Muscle of leg (tissue), 11 donors: ENCODE measurements around the gene CHRNA9. TPM values are rescaled to one million over a fixed set of nuclear protein-coding genes. Genes with fewer than 3 reads are reported as not detected.

Source experiments
- DNase-seq: peaks from one replicate; pipeline ENCODE4 v3.0.0; 2013
- H3K27ac ChIP-seq: one replicate; pipeline ENCODE4 v1.5.1; 2013; ENCODE audit warnings: mild to moderate bottlenecking, low read length, control low read depth
- H3K27me3 ChIP-seq: one replicate; pipeline ENCODE4 v1.6.1; 2013; ENCODE audit warnings: low read length; ENCODE audit not compliant: control insufficient read depth, insufficient read depth
- H3K36me3 ChIP-seq: one replicate; pipeline ENCODE4 v1.6.1; 2013; ENCODE audit warnings: low read length; ENCODE audit not compliant: control insufficient read depth, insufficient read depth
- H3K4me1 ChIP-seq: one replicate; pipeline ENCODE4 v1.6.1; 2013; ENCODE audit warnings: low read length; ENCODE audit not compliant: control insufficient read depth, insufficient read depth
- H3K4me3 ChIP-seq: one replicate; pipeline ENCODE4 v1.5.1; 2013; ENCODE audit warnings: low read length, control low read depth
- H3K9me3 ChIP-seq: replicated peaks from 2 replicates; pipeline ENCODE4 v1.6.1; 2013; ENCODE audit warnings: low read depth, low read length; ENCODE audit not compliant: control insufficient read depth
- WGBS: methylation state at CpG from one replicate; pipeline ENCODE4 v1.1.5; 2013; ENCODE audit warnings: missing lambda C conversion rate; ENCODE audit not compliant: insufficient coverage; 5-methylcytosine and 5-hydroxymethylcytosine counted together
- polyA plus RNA-seq, 8 donors: library from polyadenylated mRNA; unstranded; fragments of 120-200 nt; gene quantifications; one replicate each; pipeline versions ENCODE4 v1.2.1 to v1.2.3, GENCODE V29; 2013; ENCODE audit warnings: inconsistent platforms in 1 of 8, low replicate concordance in 1 of 8; ENCODE audit not compliant: insufficient read length in 8 of 8, insufficient read depth in 1 of 8
- total RNA-seq: library from RNA; stranded (reverse); fragments of 120-200 nt; gene quantifications from one replicate; pipeline ENCODE4 v1.2.4, GENCODE V29; 2013

Gene CHRNA9
- total and polyA plus RNA-seq, 9 donors, result 0.04 to 0.20 (median 0.09) TPM; not detected in 4

DNA sequence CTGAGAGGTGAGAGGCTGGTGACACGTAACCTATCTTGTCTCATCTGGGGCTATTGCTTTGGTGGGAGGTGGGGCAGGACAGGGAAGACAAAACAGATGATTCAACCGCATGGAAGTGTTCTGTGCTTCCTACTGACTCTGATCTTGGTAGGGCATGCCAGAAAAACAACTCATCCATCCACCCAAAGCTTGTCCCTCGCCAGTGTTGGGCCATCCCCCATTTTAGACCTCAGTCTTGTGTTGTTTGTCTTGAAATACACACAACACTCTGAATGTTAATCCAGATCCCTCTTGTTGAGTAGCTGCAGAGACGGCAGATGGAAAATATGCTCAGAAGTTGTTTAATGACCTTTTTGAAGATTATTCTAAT lies 377 bp downstream of the CHRNA9 start:
- Histone ChIP-seq H3K27ac (no peak overlapping the region), H3K27me3 (peaks cover 2% of the 10 kb centered on the region), H3K9me3 (no peaks in the 10 kb centered on the region), H3K4me1 (peaks cover 6% of the 10 kb centered on the region), H3K36me3 (no peaks in the 10 kb centered on the region), H3K4me3 (no peak overlapping the region)
- DNase-seq, result no peak
- WGBS, result 89% methylated on average over 1 of the region's 4 CpGs

DNA sequence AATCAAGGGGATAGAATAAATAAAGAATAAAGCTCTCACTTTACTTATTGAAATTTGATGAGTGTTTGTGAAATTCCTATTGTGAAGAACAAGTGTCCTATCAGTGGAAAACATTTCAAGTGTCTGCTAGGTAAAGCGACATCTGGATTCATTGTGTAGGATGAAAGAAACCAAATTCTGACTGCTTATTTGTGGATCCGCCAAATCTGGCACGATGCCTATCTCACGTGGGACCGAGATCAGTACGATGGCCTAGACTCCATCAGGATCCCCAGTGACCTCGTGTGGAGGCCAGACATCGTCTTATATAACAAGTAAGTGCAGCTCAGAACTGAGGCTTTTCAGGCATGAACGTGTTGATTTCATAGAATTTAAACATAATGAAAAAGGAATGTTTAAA lies 1.9 kb downstream of the CHRNA9 start:
- Histone ChIP-seq H3K27me3 (peaks cover 2% of the 10 kb centered on the region), H3K4me3 (no peak overlapping the region), H3K27ac (no peak overlapping the region), H3K9me3 (no peaks in the 10 kb centered on the region), H3K4me1 (peaks cover 6% of the 10 kb centered on the region), H3K36me3 (no peaks in the 10 kb centered on the region)
- WGBS, result 62% methylated on average over 6 of the region's 9 CpGs
- DNase-seq, result no peak

DNA sequence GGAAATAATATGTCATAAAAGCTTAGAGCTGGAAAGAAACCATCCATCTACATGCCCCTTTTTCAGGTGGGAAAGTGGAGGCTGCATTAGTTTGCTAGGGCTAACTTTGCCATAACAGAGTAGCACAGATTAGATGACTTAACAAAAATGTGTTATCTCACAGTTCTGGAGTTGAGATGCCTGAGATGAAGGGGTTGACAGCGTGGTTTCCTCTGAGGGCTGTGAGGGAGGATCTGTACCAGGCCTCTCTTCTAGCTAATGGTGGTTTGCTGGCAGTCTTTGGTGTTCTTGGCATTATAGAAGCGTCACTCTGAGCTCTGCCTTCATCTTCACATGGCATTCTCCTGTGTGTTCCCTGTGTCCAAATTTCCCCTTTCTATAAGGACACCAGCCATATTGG lies 2.4 kb downstream of the CHRNA9 start:
- no peak overlapping the region for H3K27ac ChIP-seq
- no peak for DNase-seq
- no peaks in the 10 kb centered on the region for H3K9me3 ChIP-seq
- peaks cover 6% of the 10 kb centered on the region for H3K4me1 ChIP-seq
- H3K36me3 ChIP-seq, result no peaks in the 10 kb centered on the region
- H3K27me3 ChIP-seq, result peaks cover 2% of the 10 kb centered on the region
- no peak overlapping the region for H3K4me3 ChIP-seq
- 83% methylated on average over 1 of the region's 2 CpGs for WGBS

DNA sequence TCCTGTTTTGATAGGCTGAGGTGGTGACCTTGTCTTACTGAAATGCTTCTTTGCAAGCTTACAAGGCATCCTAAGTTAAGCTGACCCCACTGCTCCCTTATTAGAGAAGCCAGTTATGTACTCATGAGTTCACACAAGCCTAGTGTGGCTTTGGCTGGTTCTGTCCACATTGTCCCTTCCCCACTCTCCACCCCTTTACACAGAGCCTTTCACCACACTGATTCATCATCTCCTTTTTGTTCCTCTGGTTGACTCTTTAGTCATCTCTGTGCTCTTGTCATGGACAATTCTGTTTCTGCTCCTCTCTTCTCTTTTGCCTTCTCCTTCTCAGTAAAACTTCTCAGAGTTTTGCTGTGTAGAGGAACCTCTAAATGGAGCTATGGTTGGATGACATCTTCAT lies 4.9 kb downstream of the CHRNA9 start:
- Histone ChIP-seq H3K4me3 (no peak overlapping the region), H3K27me3 (no peaks in the 10 kb centered on the region), H3K9me3 (no peaks in the 10 kb centered on the region), H3K4me1 (peaks cover under 1% of the 10 kb centered on the region), H3K27ac (no peak overlapping the region), H3K36me3 (no peaks in the 10 kb centered on the region)
- no peak for DNase-seq

DNA sequence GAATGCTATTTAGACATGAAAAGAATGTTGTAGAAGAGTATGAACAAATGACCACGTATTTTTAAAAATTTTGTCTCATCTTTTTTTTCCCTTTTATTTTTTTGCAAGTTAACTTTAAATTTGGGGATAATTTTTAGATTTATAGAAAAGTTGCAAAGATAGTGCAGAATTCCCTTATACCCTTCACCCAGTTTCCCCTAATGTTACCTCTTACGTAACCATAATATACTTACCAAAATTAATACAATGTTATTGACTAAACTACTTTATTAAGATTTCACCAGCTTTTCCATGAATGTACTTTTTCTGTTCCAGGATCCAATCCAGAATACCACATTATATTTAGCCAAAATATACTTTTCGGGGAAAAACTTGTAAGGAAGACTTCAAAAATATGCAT lies 12.3 kb downstream of the CHRNA9 start:
- H3K4me3 ChIP-seq, result no peak overlapping the region
- no peak overlapping the region for H3K27ac ChIP-seq
- no peak for DNase-seq
- H3K4me1 ChIP-seq, result no peaks in the 10 kb centered on the region
- WGBS, result no CpG with 5 or more reads among the region's 3 CpGs
- no peaks in the 10 kb centered on the region for H3K27me3 ChIP-seq
- H3K9me3 ChIP-seq, result no peaks in the 10 kb centered on the region
- H3K36me3 ChIP-seq, result no peaks in the 10 kb centered on the region

DNA sequence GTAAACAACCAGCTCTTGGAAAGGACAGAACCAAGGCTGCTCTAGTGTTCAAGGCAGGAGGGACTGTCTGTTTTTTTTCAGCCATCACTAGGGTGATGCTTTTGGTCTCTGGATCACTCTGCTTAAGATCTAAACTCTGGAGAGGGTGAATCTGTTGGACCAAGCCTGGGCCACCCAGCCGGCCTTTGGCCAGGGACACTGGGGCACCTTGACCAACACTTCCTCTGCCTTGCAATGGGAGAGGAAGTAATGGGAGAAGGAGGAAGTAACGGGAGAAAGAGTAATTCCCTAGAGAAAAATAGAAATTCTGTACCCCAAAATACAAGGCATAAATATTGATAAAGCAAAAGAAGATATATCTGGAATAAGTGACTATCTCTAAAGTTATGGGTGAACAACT lies 12.9 kb downstream of the CHRNA9 start:
- Histone ChIP-seq H3K27ac (no peak overlapping the region), H3K4me1 (no peaks in the 10 kb centered on the region), H3K4me3 (no peak overlapping the region), H3K9me3 (no peaks in the 10 kb centered on the region), H3K27me3 (no peaks in the 10 kb centered on the region), H3K36me3 (no peaks in the 10 kb centered on the region)
- no peak for DNase-seq
- no CpG with 5 or more reads among the region's 2 CpGs for WGBS

DNA sequence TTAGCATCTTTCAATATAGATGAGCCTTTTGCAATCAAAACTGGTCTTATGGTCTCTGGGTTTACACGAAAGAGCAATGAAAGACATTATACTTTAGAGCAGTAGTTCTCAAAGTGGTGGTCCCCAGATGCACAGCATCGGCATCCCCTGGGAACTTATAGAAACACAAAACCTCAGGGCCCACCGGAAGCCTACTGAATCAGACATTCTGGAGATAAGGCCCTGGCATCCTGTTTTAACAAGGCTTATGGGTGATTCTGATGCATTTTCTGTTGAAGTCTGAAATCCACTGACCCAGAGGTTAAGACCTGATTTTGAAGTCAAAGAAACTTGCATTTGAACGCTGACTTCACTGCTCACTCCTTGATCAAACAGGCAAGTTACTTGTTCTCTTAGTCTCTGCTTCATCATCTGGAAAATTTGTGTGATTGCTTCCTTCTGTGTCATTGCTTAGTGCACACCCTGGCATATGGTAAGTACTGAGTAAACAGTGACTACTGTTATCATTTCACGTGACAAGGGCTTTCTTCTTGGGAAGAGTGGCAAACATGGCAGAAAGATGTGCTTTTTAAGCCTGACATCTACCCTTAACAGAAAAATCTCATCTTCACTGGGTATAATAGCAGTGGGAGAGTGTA lies 14.5 kb downstream of the CHRNA9 start:
- 90% methylated on average over 4 of the region's 5 CpGs for WGBS
- DNase-seq, result no peak
- Histone ChIP-seq H3K9me3 (no peaks in the 10 kb centered on the region), H3K27me3 (no peaks in the 10 kb centered on the region), H3K4me1 (no peaks in the 10 kb centered on the region), H3K36me3 (no peaks in the 10 kb centered on the region), H3K4me3 (no peak overlapping the region), H3K27ac (no peak overlapping the region)

DNA sequence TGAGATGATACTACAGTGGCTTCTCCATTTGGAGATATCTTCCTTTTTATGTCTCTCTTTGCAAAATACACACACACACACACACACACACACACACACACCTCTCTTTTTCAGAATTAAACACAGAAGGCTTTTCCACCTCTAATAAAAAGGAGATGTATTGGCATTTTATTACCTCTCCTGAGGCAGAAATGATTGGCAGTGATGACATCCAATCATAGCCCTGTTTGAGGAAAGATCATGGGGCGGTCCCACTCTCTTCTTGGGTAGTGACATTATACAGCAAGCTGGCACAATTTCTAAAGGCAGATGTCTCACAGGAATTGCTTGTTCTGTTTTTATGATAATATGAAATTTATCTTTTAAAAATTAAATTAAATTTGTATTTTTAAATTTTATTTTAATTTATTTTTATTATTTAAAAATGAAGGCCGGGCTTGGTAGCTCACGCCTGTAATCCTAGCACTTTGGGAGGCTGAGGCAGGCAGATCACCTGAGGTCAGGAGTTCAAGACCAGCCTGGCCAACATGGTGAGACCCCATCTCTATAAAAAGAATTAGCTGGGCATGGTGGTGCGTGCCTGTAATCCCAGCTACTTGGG lies 15.6 kb downstream of the CHRNA9 start:
- WGBS, result no CpG with 5 or more reads among the region's 4 CpGs
- no peak for DNase-seq
- H3K4me1 ChIP-seq, result no peaks in the 10 kb centered on the region
- H3K27me3 ChIP-seq, result no peaks in the 10 kb centered on the region
- no peaks in the 10 kb centered on the region for H3K9me3 ChIP-seq
- no peak overlapping the region for H3K4me3 ChIP-seq
- H3K36me3 ChIP-seq, result no peaks in the 10 kb centered on the region
- no peak overlapping the region for H3K27ac ChIP-seq

DNA sequence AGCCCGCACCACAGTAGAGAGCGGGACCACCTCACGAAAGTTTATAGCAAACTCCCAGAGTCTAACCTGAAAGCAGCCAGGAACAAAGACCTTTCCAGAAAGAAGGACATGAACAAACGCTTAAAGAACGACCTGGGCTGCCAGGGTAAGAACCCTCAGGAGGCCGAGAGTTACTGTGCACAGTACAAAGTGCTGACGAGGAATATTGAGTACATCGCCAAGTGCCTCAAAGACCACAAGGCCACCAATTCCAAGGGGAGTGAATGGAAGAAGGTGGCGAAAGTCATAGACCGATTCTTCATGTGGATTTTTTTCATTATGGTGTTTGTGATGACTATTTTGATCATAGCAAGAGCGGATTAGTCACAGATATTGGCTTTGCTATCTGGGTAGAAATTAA lies 19.0 kb downstream of the CHRNA9 start:
- DNase-seq, result no peak
- Histone ChIP-seq H3K4me3 (no peak overlapping the region), H3K27me3 (no peaks in the 10 kb centered on the region), H3K27ac (no peak overlapping the region), H3K36me3 (no peaks in the 10 kb centered on the region), H3K9me3 (no peaks in the 10 kb centered on the region), H3K4me1 (no peaks in the 10 kb centered on the region)
- 88% methylated on average over 9 of the region's 11 CpGs for WGBS

DNA sequence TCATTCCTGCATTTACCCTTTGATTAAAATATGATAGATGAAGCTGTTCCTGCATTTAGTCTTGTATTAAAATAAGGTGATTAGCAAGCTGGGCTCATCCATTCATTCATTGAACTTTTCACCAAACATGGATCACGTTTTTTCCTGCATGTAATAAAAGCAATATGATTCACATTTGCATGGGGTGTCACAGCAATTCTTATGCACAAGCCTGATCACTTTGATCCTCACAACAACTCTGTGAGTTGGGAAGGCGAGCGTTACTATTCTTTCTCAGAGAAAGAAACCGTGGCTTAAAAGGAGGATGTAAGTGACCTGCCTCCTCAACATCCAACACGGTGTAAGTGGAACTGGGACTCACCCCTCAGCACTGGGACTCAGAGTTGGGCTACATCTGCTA lies 20.0 kb downstream of the CHRNA9 start:
- 49% methylated on average over 3 of the region's 5 CpGs for WGBS
- Histone ChIP-seq H3K36me3 (no peaks in the 10 kb centered on the region), H3K9me3 (no peaks in the 10 kb centered on the region), H3K4me1 (no peaks in the 10 kb centered on the region), H3K27ac (no peak overlapping the region), H3K4me3 (no peak overlapping the region), H3K27me3 (no peaks in the 10 kb centered on the region)
- DNase-seq, result no peak

DNA sequence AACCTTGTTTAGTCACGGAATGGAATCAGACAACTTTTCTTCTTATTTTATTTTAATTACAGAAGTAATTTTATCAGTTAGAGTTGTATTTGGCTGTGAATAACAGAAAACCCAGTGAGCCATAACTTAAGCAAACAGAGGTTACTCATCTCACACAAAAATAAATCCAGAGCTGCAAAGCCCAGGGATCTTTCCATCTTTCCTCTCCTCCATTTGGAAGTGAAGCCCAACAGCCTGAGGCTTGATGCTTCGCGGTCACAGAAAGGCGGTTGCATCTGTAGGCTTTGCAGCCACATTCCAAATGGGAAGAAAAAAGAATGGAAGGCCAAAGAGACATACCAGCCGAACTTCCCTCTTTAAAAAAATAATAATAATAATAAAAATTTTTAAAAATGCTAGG lies 22.6 kb downstream of the CHRNA9 start:
- Histone ChIP-seq H3K9me3 (peaks cover 5% of the 10 kb centered on the region), H3K4me3 (no peak overlapping the region), H3K36me3 (no peaks in the 10 kb centered on the region), H3K27ac (no peak overlapping the region), H3K4me1 (no peaks in the 10 kb centered on the region), H3K27me3 (no peaks in the 10 kb centered on the region)
- DNase-seq, result no peak
- WGBS, result no CpG with 5 or more reads among the region's 5 CpGs
